H1 (cell line): ENCODE data around the gene MCC. TPM values are rescaled to one million over a fixed set of nuclear protein-coding genes. Genes with fewer than 3 reads are reported as not detected.

Experiments used
- CTCF ChIA-PET: fragments of 300-600 bp; sonication (Branson Sonifier 250); formaldehyde crosslinking; loops from one replicate; lab custom pipeline; 2021; ENCODE audit not compliant: partially characterized antibody; lab: Charles Lee
- POLR2A ChIA-PET: fragments of 300-600 bp; sonication (Branson Sonifier 250); formaldehyde crosslinking; loops from one replicate; lab custom pipeline; 2021; ENCODE audit warnings: inconsistent platforms; ENCODE audit not compliant: partially characterized antibody; lab: Charles Lee
- DNase-seq, 2 experiments: peaks; one replicate each; pipeline versions ENCODE4 v3.0.0 to v3.0.0-alpha.2; 2010 to 2022; ENCODE audit warnings: low spot score in 2 of 2, low read depth in 1 of 2, mixed read lengths in 1 of 2
- FAIRE-seq: peaks from 2 replicates; lab custom pipeline; 2011; peaks lifted over from hg19 to GRCh38; lab: Jason Lieb, UNC
- H2AFZ ChIP-seq: 2 replicates; pipeline ENCODE4 v1.8.1; 2012; ENCODE audit warnings: low read length, inconsistent platforms
- H2AK5ac ChIP-seq: 2 replicates; pipeline ENCODE4 v1.6.1; 2013; ENCODE audit warnings: low read depth, low read length
- H2BK120ac ChIP-seq: replicated peaks from 2 replicates; pipeline ENCODE3; 2013; ENCODE audit warnings: low read depth, low read length, inconsistent platforms
- H2BK12ac ChIP-seq: 2 replicates; pipeline ENCODE4 v1.6.1; 2013; ENCODE audit warnings: low read depth, low read length
- H2BK15ac ChIP-seq: 2 replicates; pipeline ENCODE4 v1.6.1; 2013; ENCODE audit warnings: low read length
- H2BK20ac ChIP-seq: 2 replicates; pipeline ENCODE4 v1.6.1; 2013; ENCODE audit warnings: low read length
- H2BK5ac ChIP-seq: 2 replicates; pipeline ENCODE4 v1.6.1; 2013; ENCODE audit warnings: low read depth, low read length
- H3K14ac ChIP-seq: 2 replicates; pipeline ENCODE4 v1.6.1; 2013; ENCODE audit warnings: inconsistent platforms; ENCODE audit not compliant: insufficient read length
- H3K18ac ChIP-seq: 2 replicates; pipeline ENCODE4 v1.6.1; 2013; ENCODE audit warnings: low read length; ENCODE audit errors: extremely low read depth
- H3K23ac ChIP-seq: 2 replicates; pipeline ENCODE4 v1.6.1; 2013; ENCODE audit warnings: inconsistent platforms; ENCODE audit not compliant: insufficient read length
- H3K23me2 ChIP-seq: 2 replicates; pipeline ENCODE4 v1.6.1; 2013; ENCODE audit warnings: low read depth, low read length
- H3K27ac ChIP-seq: 2 replicates; pipeline ENCODE4 v1.6.1; 2011; ENCODE audit warnings: low read depth, low read length, inconsistent platforms
- H3K27me3 ChIP-seq, 4 experiments: replicated peaks in 1 of 4; 1 replicate in 1 of 4; 2 replicates in 3 of 4; pipeline versions ENCODE4 v1.6.1 to v1.8.1; 2011 to 2013; ENCODE audit warnings: low read length in 3 of 4, mild to moderate bottlenecking in 3 of 4, inconsistent platforms in 2 of 4, mixed read lengths in 2 of 4, moderate library complexity in 1 of 4; ENCODE audit not compliant: control insufficient read depth in 3 of 4, insufficient read depth in 3 of 4; ENCODE audit errors: extremely low read depth in 1 of 4
- H3K36me3 ChIP-seq, 4 experiments: 2 replicates each; pipeline versions ENCODE4 v1.6.1 to v1.8.1; 2011 to 2013; ENCODE audit warnings: mild to moderate bottlenecking in 4 of 4, low read length in 3 of 4, moderate library complexity in 2 of 4, control low read depth in 1 of 4, inconsistent platforms in 1 of 4; ENCODE audit not compliant: insufficient read depth in 4 of 4, control insufficient read depth in 2 of 4
- H3K4ac ChIP-seq: replicated peaks from 2 replicates; pipeline ENCODE3; 2013; ENCODE audit warnings: low read length, low read depth, mixed read lengths, inconsistent platforms; ENCODE audit not compliant: insufficient read length
- H3K4me1 ChIP-seq, 4 experiments: replicated peaks in 1 of 4; 1 replicate in 1 of 4; 2 replicates in 3 of 4; pipeline versions ENCODE4 v1.6.1 to v1.8.1; 2011 to 2013; ENCODE audit warnings: low read length in 3 of 4, inconsistent platforms in 2 of 4, mixed read lengths in 1 of 4; ENCODE audit not compliant: insufficient read depth in 4 of 4, control insufficient read depth in 3 of 4
- H3K4me2 ChIP-seq, 2 experiments: 2 replicates each; pipeline versions ENCODE4 v1.6.1 to v1.8.1; 2011 to 2013; ENCODE audit warnings: low read depth in 2 of 2, low read length in 2 of 2, control low read depth in 1 of 2, inconsistent platforms in 1 of 2, mild to moderate bottlenecking in 1 of 2; ENCODE audit not compliant: insufficient read depth in 1 of 2
- H3K4me3 ChIP-seq, 4 experiments: fragments of 200-600, 300-600 bp in 1 of 4; sonication (generic), shearing (Covaris generic), sonication (Bioruptor Twin) in 1 of 4; 2 replicates each; pipeline versions ENCODE4 v1.5.1 to v1.8.1; 2011 to 2016; ENCODE audit warnings: low read length in 4 of 4, low read depth in 3 of 4, control low read depth in 2 of 4, inconsistent platforms in 2 of 4, mild to moderate bottlenecking in 2 of 4, mixed read lengths in 1 of 4, moderate library complexity in 1 of 4; ENCODE audit not compliant: insufficient read depth in 2 of 4; ENCODE audit errors: extremely low read depth in 1 of 4
- H3K56ac ChIP-seq: replicated peaks from 2 replicates; pipeline ENCODE3; 2013; ENCODE audit warnings: low read depth, mild to moderate bottlenecking, mixed read lengths, low read length, inconsistent platforms; ENCODE audit not compliant: insufficient read length
- H3K79me1 ChIP-seq: 2 replicates; pipeline ENCODE4 v1.6.1; 2013; ENCODE audit warnings: low read depth, low read length, control low read depth
- H3K79me2 ChIP-seq, 2 experiments: 2 replicates each; pipeline versions ENCODE4 v1.6.1 to v1.8.1; 2012 to 2013; ENCODE audit warnings: low read length in 2 of 2, mild to moderate bottlenecking in 2 of 2, inconsistent platforms in 1 of 2; ENCODE audit not compliant: insufficient read depth in 2 of 2, control insufficient read depth in 1 of 2
- H3K9ac ChIP-seq, 4 experiments: replicated peaks in 1 of 4; 1 replicate in 1 of 4; 2 replicates in 3 of 4; pipeline versions ENCODE4 v1.6.1 to v1.8.1; 2011 to 2013; ENCODE audit warnings: low read depth in 3 of 4, low read length in 3 of 4, control low read depth in 2 of 4, mild to moderate bottlenecking in 2 of 4, moderate library complexity in 2 of 4, inconsistent platforms in 1 of 4; ENCODE audit errors: extremely low read depth in 1 of 4
- H3K9me3 ChIP-seq, 2 experiments: 2 replicates each; pipeline versions ENCODE4 v1.6.1 to v1.8.1; 2012 to 2013; ENCODE audit warnings: mild to moderate bottlenecking in 2 of 2, moderate library complexity in 2 of 2, control low read depth in 1 of 2, inconsistent platforms in 1 of 2, low read depth in 1 of 2, low read length in 1 of 2, mixed read lengths in 1 of 2; ENCODE audit not compliant: insufficient read depth in 2 of 2
- H4K20me1 ChIP-seq, 2 experiments: replicated peaks in 1 of 2; 2 replicates each; pipeline versions ENCODE3 to v1.8.1; 2011 to 2013; ENCODE audit warnings: inconsistent platforms in 2 of 2, low read length in 2 of 2, mild to moderate bottlenecking in 1 of 2; ENCODE audit not compliant: insufficient read depth in 2 of 2, control insufficient read depth in 1 of 2
- H4K5ac ChIP-seq: 2 replicates; pipeline ENCODE4 v1.6.1; 2013; ENCODE audit warnings: low read length, low read depth, mixed read lengths, inconsistent platforms; ENCODE audit not compliant: insufficient read length
- H4K8ac ChIP-seq: 2 replicates; pipeline ENCODE4 v1.8.0; 2013; ENCODE audit warnings: mild to moderate bottlenecking, moderate library complexity, low read length, inconsistent platforms; ENCODE audit not compliant: insufficient read depth; ENCODE audit errors: extremely low read depth
- H4K91ac ChIP-seq: replicated peaks from 2 replicates; pipeline ENCODE3; 2013; ENCODE audit warnings: low read length, mixed read lengths, inconsistent platforms; ENCODE audit not compliant: insufficient read length
- BACH1 ChIP-seq: IDR thresholded peaks from 2 replicates; pipeline ENCODE4 v1.6.1; 2012; ENCODE audit warnings: low read length, improper control_type of control experiment
- WGBS, 2 experiments: shearing (Covaris generic) in 1 of 2; methylation state at CpG; one replicate each; pipeline versions ENCODE4 v1.1.6 to v1.1.7; 2013 to 2015; ENCODE audit warnings: low lambda C conversion rate in 2 of 2, mixed read lengths in 2 of 2, inconsistent platforms in 1 of 2, low coverage in 1 of 2, missing lambda C conversion rate in 1 of 2; ENCODE audit not compliant: insufficient replicate concordance in 2 of 2, insufficient coverage in 1 of 2, insufficient read length in 1 of 2; ENCODE audit errors: extremely low coverage in 1 of 2, missing lambda C conversion rate in 1 of 2; 5-methylcytosine and 5-hydroxymethylcytosine counted together
- polyA plus RNA-seq, 7 experiments: library from polyadenylated mRNA; depleted of rRNA in 3 of 7; stranded (reverse) in 5 of 7; unstranded in 2 of 7; fragments of >200 nt in 5 of 7; fragments of 200-250 nt in 2 of 7; gene quantifications; 1 replicate in 5 of 7; 2 replicates in 1 of 7; 4 replicates in 1 of 7; pipeline versions ENCODE4 v1.2.1 to v1.2.3, GENCODE V29; 2011 to 2013; ENCODE audit warnings: missing spikeins in 2 of 7, mixed read lengths in 2 of 7
- total RNA-seq: library from RNA; stranded (reverse); fragmentation: NEBNext Ultra II Directional; extraction: Animal tissue kit (Norgen Biotek cat#: 25700); gene quantifications from 2 replicates; pipeline ENCODE4 v1.2.1, GENCODE V29; 2021

MCC gene
- total and polyA plus RNA-seq, 2 of the 8 experiments (the other 6 are each of a cell fraction or from before 2014, with no cell fraction given): 2.6 to 18.3 TPM

DNA sequence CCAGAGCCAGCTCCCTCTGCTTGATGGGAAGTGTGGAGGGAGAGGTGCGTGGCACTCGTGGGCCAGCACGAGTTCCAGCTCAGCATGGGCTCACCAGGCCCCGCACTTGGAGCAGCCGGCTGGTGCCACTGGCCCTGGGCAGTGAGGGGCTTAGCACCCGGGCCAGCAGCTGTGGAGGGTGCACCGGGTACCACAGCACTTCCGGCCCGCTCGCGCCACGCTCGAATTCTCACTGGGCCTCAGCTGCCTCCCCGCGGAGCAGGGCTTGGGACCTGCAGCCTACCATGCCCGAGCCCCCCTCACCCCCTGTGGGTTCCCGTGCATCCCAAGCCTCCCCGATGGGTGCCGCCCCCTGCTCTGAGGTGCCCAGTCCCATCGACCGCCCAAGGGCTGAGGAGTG is 413.2 kb downstream of the MCC start:
- Histone ChIP-seq H3K27ac (no peak overlapping the region), H3K23me2 (no peaks in the 10 kb centered on the region), H3K79me1 (no peaks in the 10 kb centered on the region; the same call in 1 of the 2 replicates), H2AK5ac (no peak overlapping the region), H3K36me3 (peaks cover 0 to 12% (median 0%) of the 10 kb centered on the region in 4 experiments; a peak in 1 of 8 replicates), H3K14ac (no peak overlapping the region), H2AFZ (no peak overlapping the region), H4K5ac (no peak overlapping the region), H4K8ac (no peak overlapping the region), H3K4ac (no peak overlapping the region), H4K20me1 (no peaks in the 10 kb centered on the region), H3K79me2 (no peaks in the 10 kb centered on the region), H2BK12ac (no peak overlapping the region), H3K27me3 (no peaks in the 10 kb centered on the region), H3K4me3 (no peak overlapping the region), H2BK15ac (no peak overlapping the region), H2BK20ac (no peak overlapping the region), H3K4me1 (peaks cover 2 to 12% (median 4%) of the 10 kb centered on the region in 4 experiments; a peak in 5 of 7 replicates), H3K56ac (no peak overlapping the region), H3K23ac (no peak overlapping the region), H3K4me2 (no peak overlapping the region), H3K9me3 (peaks cover 0 to 9% of the 10 kb centered on the region in 2 experiments; a peak in 1 of 4 replicates), H3K9ac (no peak overlapping the region), H3K18ac (no peak overlapping the region), H4K91ac (no peak overlapping the region), H2BK120ac (no peak overlapping the region), H2BK5ac (no peak overlapping the region)
- ChIA-PET POLR2A (no interaction called here), CTCF (interaction anchor here (0.8 to 2.8 kb wide), 6 partner anchors 9 to 255 kb away, joined by 3 to 10 read pairs (median 4); no protein-coding TSS in a partner anchor)
- TF ChIP-seq BACH1: no peak
- FAIRE-seq (no peak), DNase-seq (no peak)
- WGBS, 2 experiments: 94% methylated on average over 12 of the region's 21 CpGs; no CpG with 5 or more reads in 1 of the 2 experiments
